Measurements from ENCODE around the gene CD36. TPM values are rescaled to one million over a fixed set of nuclear protein-coding genes. Genes with fewer than 3 reads are reported as not detected.

CD36 gene
- total RNA-seq, 1 experiment from 2014 or later, result 0.22 TPM

DNA sequence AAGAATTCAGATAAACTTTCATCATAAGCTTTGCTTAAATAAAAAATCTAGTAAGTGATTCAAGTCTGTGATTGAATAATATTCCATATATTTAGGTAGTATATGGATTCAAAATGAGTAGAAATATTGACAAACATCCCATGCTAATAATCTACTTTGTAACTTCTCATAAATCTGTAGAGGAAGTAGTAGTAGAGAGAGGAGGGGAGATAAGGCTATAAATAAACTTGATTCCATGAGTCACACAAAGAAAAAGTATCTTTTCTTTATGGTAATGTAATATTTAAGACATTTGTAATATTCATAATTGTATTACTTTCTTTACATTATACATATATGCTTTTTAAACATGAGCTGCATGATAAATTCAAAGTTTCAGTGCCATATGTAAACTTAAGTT is 25.6 kb upstream of the CD36 start:
- Histone ChIP-seq H3K4me3 (no peak overlapping the region), H3K27ac (no peak overlapping the region), H3K27me3 (no peaks in the 10 kb centered on the region), H3K4me1 (no peaks in the 10 kb centered on the region), H3K9me3 (replicated peaks) (no peaks in the 10 kb centered on the region), H3K36me3 (no peaks in the 10 kb centered on the region)
- no peak for DNase-seq

GRCh38 chr7:80613519-80613918 is 24.9 kb upstream of the CD36 start:
- Histone ChIP-seq H3K4me1 (no peaks in the 10 kb centered on the region), H3K27ac (no peak overlapping the region), H3K9me3 (replicated peaks) (no peaks in the 10 kb centered on the region), H3K27me3 (no peaks in the 10 kb centered on the region), H3K36me3 (no peaks in the 10 kb centered on the region), H3K4me3 (no peak overlapping the region)
- DNase-seq, result no peak

GRCh38 chr7:80614851-80615271 is 23.6 kb upstream of the CD36 start:
- Histone ChIP-seq H3K27me3 (no peaks in the 10 kb centered on the region), H3K4me3 (no peak overlapping the region), H3K36me3 (no peaks in the 10 kb centered on the region), H3K27ac (no peak overlapping the region), H3K9me3 (replicated peaks) (no peaks in the 10 kb centered on the region), H3K4me1 (no peaks in the 10 kb centered on the region)
- no peak for DNase-seq

DNA sequence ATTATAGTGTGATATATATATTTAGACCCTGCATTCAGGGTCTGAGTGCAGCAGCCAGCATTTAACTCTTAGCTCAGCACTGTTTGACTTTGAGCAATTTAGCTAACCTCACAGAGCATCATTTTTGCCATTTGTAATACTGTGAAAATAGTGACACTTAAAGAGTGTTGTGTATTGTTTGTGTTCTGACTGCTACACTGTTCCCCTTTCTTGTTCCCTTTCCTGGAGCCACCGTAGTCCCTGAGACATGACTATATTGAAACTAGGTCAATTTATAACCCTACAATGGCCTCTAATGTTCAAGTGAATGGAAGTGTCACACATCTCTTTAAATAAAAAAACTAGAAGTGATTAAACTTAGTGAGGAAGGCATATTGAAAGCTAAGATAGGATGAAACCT is 20.3 kb upstream of the CD36 start:
- H3K36me3 ChIP-seq, result no peaks in the 10 kb centered on the region
- H3K9me3 ChIP-seq (replicated peaks), result no peaks in the 10 kb centered on the region
- H3K27ac ChIP-seq, result no peak overlapping the region
- H3K4me1 ChIP-seq, result peaks cover 10% of the 10 kb centered on the region; the same call in 1 of the 2 replicates
- no peak for DNase-seq
- H3K27me3 ChIP-seq, result no peaks in the 10 kb centered on the region
- H3K4me3 ChIP-seq, result no peak overlapping the region

- Histone ChIP-seq H3K4me1 (peaks cover 12% of the 10 kb centered on the region; the same call in 1 of the 2 replicates), H3K4me3 (no peak overlapping the region), H3K36me3 (no peaks in the 10 kb centered on the region), H3K27ac (no peak overlapping the region), H3K27me3 (no peaks in the 10 kb centered on the region), H3K9me3 (replicated peaks) (no peaks in the 10 kb centered on the region)
- no peak for DNase-seq
These were observed 18.7 kb upstream of the CD36 start for GRCh38 chr7:80619741-80620140.

DNA sequence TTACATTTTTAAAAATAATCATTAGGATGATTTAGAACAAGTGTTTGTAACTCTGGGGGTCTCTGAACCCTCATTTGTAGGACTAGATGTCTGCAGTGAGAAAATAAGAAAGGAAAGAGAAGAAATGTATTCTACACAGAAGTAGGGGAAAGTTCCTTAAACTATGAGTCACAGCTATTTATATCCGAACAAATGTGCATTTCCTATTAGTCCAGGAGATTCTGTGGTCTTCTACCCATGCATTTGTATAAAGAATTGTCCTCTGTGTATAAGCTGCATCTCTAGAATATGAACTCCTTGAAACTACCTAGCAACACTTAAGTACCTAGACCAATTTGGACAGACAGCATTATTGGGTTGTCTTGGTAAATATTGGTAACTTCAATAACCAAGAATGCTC is 15.9 kb upstream of the CD36 start:
- Histone ChIP-seq H3K4me1 (peaks cover 12% of the 10 kb centered on the region; the same call in 1 of the 2 replicates), H3K27me3 (no peaks in the 10 kb centered on the region), H3K27ac (no peak overlapping the region), H3K4me3 (no peak overlapping the region), H3K36me3 (no peaks in the 10 kb centered on the region), H3K9me3 (replicated peaks) (no peaks in the 10 kb centered on the region)
- no peak for DNase-seq

DNA sequence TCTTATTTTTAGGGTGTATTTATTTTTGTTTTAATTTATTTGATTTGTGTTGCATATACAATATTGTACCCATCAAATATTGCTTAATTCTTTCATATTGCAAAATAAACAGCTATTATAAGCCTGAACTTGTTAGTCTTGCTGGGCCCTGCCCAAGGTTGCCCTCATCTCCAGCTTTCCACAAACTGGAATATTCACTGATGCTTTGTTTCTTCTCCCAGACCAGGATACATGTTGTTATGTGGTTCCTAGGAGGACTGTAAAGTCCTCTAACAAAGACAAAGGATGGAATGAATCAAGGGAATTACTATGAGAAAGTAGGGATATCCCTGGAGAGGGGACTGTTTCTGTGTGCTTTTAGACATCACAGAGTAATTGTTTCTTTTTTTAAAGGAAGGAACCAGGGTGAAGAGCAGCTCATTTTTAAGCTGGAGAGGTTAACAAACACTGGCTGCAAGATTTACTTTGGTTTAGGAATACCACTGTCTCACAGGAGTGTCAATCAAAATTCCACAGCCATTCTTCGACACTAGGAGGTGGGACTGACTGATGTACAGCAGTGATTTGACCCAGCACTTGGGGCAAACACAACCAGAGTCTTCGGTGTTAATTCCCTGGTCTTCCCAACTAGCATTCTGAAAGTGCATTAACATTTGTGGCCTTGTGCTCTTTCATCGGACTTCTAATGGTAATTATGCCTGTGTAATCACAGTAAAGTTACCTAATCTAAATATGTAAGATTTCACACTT is 14.8 kb upstream of the CD36 start:
- no peaks in the 10 kb centered on the region for H3K36me3 ChIP-seq
- no peaks in the 10 kb centered on the region for H3K27me3 ChIP-seq
- no peak overlapping the region for H3K4me3 ChIP-seq
- H3K9me3 ChIP-seq (replicated peaks), result no peaks in the 10 kb centered on the region
- no peak for DNase-seq
- H3K27ac ChIP-seq, result no peak overlapping the region
- H3K4me1 ChIP-seq, result peaks cover 12% of the 10 kb centered on the region; the same call in 1 of the 2 replicates

GRCh38 chr7:80624763-80625162 is 13.7 kb upstream of the CD36 start:
- DNase-seq, result no peak
- no peak overlapping the region for H3K27ac ChIP-seq
- H3K36me3 ChIP-seq, result no peaks in the 10 kb centered on the region

DNA sequence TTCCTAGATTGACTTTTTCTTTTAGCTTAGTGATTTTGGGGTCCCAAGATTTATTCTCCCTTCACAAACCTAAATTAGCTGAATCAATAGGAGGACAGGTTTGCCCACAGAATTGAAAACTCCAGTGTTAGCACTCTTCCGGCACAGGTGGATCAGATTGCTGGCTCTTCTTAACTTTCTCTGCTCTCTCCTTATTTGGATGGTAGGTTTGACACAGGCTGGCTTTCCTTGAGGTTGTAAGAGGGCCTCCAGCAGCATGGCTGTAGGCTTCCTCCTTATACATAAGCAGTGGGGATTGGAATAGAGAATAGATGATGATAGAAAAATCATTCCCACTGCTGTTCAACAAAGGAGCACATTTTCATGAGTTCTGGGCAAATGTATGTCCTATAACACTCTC is 9.4 kb upstream of the CD36 start:
- H3K36me3 ChIP-seq, result no peaks in the 10 kb centered on the region
- no peak for DNase-seq
- no peaks in the 10 kb centered on the region for H3K4me1 ChIP-seq
- H3K4me3 ChIP-seq, result no peak overlapping the region
- no peaks in the 10 kb centered on the region; the same call in 1 of the 2 replicates for H3K27me3 ChIP-seq
- H3K27ac ChIP-seq, result no peak overlapping the region
- H3K9me3 ChIP-seq (replicated peaks), result no peaks in the 10 kb centered on the region

More at GRCh38 chr7:80624763-80625162, 13.7 kb upstream of the CD36 start:
- Histone ChIP-seq H3K9me3 (replicated peaks) (no peaks in the 10 kb centered on the region), H3K4me3 (no peak overlapping the region), H3K4me1 (peaks cover 12% of the 10 kb centered on the region; the same call in 1 of the 2 replicates), H3K27me3 (no peaks in the 10 kb centered on the region)

- peak in 1 of 2 experiments; percentile 14 for DNase-seq
- Histone ChIP-seq H3K4me3 (no peak overlapping the region), H3K9me3 (replicated peaks) (no peaks in the 10 kb centered on the region), H3K36me3 (no peaks in the 10 kb centered on the region), H3K4me1 (no peaks in the 10 kb centered on the region), H3K27ac (no peak overlapping the region), H3K27me3 (no peaks in the 10 kb centered on the region; the same call in 1 of the 2 replicates)
These were observed 7.6 kb upstream of the CD36 start for GRCh38 chr7:80630608-80631405.

DNA sequence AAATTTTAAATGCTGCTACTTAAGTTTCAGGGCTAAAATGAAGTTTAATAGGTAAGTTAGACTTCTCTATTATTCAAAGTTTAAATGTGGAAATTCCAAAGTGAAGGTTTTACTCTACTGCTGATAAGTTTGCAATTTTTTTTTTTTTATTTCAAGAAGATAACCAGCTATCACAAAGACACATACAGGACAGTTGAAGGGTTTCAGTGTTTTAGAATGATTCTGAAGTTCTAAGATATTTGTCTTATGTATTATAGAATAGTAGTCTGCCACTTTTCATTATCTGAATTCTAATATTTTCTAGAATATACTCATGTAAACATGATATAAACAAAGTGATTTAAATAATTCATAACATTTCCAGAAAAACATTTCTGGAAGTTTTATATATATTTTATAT is 7.0 kb upstream of the CD36 start:
- H3K4me1 ChIP-seq, result no peaks in the 10 kb centered on the region
- H3K9me3 ChIP-seq (replicated peaks), result no peaks in the 10 kb centered on the region
- H3K36me3 ChIP-seq, result no peaks in the 10 kb centered on the region
- no peaks in the 10 kb centered on the region; the same call in 1 of the 2 replicates for H3K27me3 ChIP-seq
- H3K27ac ChIP-seq, result no peak overlapping the region
- H3K4me3 ChIP-seq, result no peak overlapping the region
- no peak for DNase-seq

DNA sequence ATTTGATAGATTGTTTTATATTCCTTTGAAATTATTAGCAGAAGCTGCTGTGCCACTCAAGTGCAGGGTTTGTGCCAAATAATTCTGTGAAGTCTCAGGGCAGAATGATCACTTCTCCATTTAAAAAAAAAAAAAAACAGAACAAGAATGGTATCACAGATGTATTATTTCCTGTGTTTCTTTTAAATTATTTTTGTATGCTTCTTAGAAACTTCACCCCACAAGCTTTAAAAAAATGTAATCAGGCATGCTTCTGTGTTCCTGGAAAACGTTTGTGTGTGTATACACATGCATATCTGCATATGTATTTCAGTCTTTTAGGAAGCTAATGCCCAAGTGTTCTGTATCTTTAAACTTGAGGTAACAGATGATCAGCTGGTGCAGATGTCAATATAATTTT is 6.3 kb upstream of the CD36 start:
- H3K36me3 ChIP-seq, result no peaks in the 10 kb centered on the region
- no peak overlapping the region for H3K4me3 ChIP-seq
- no peaks in the 10 kb centered on the region for H3K9me3 ChIP-seq (replicated peaks)
- no peak for DNase-seq
- H3K4me1 ChIP-seq, result no peaks in the 10 kb centered on the region
- H3K27ac ChIP-seq, result no peak overlapping the region
- H3K27me3 ChIP-seq, result no peaks in the 10 kb centered on the region; the same call in 1 of the 2 replicates

GRCh38 chr7:80632819-80633218 is 5.6 kb upstream of the CD36 start:
- no peaks in the 10 kb centered on the region for H3K4me1 ChIP-seq
- no peaks in the 10 kb centered on the region; the same call in 1 of the 2 replicates for H3K27me3 ChIP-seq
- H3K9me3 ChIP-seq (replicated peaks), result no peaks in the 10 kb centered on the region
- no peaks in the 10 kb centered on the region for H3K36me3 ChIP-seq
- H3K4me3 ChIP-seq, result no peak overlapping the region
- DNase-seq, result no peak
- H3K27ac ChIP-seq, result no peak overlapping the region

DNA sequence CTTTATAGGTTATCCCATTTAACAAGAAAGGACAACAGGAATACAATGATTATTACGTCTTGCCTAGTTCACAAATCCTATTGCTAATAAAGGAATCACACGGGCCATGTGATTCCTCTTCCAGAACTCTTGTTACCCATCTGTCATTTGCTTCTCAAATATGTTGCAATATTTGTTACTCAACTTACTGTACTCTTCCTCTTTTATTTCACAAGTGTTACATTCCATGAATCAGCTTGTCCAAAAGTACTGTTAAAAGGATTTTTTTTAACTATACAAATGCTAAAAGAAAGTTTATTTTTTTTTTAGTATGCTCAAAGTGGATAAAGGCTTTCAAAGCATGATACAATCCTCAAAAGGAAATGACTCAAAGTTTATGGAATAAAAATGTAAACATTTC is 3.9 kb upstream of the CD36 start:
- Histone ChIP-seq H3K27ac (no peak overlapping the region), H3K9me3 (replicated peaks) (peaks cover under 1% of the 10 kb centered on the region; the same call in 1 of the 2 replicates), H3K4me1 (no peaks in the 10 kb centered on the region), H3K36me3 (no peaks in the 10 kb centered on the region), H3K4me3 (no peak overlapping the region), H3K27me3 (no peaks in the 10 kb centered on the region; the same call in 1 of the 2 replicates)
- no peak for DNase-seq

DNA sequence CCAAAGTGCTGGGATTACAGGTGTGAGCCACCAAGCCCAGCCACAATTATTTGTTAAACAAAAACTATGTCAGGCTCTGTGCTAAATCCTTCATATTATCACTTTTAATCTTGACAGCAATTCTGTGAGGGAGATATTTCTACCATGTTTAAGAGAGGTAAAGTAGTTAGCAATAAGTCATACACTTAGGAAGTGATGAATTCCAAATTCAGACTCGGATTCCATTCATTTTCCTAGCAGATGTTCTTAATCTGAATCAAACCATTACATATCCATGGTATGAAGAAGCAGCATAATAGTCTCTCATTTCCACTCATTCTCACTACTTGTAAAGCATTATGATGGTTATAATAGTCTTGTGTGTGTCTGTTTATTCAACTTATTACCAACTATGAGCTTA is 2.9 kb upstream of the CD36 start:
- no peak overlapping the region for H3K4me3 ChIP-seq
- no peak overlapping the region for H3K27ac ChIP-seq
- no peaks in the 10 kb centered on the region for H3K36me3 ChIP-seq
- H3K9me3 ChIP-seq (replicated peaks), result peaks cover 7% of the 10 kb centered on the region; the same call in 1 of the 2 replicates
- no peaks in the 10 kb centered on the region for H3K4me1 ChIP-seq
- no peaks in the 10 kb centered on the region; the same call in 1 of the 2 replicates for H3K27me3 ChIP-seq
- no peak for DNase-seq

All from SJCRH30 (cell line).